Astrocyte (in vitro differentiated cells and primary cell): ENCODE measurements around the gene STAB1. TPM values are rescaled to one million over a fixed set of nuclear protein-coding genes. Genes with fewer than 3 reads are reported as not detected.
A peak's percentile ranks its signal among the peaks of the same experiment; 100 is the strongest.

Source experiments
- DNase-seq: peaks from one replicate; pipeline ENCODE4 v3.0.0-alpha.2; 2010; ENCODE audit warnings: low read depth
- FAIRE-seq: peaks from 2 replicates; lab custom pipeline; 2011; peaks lifted over from hg19 to GRCh38; lab: Jason Lieb, UNC
- H2AFZ ChIP-seq: 2 replicates; pipeline ENCODE4 v1.6.0; 2012; ENCODE audit warnings: low read depth, low read length, inconsistent platforms
- H3K27ac ChIP-seq: 2 replicates; pipeline ENCODE4 v1.5.1; 2011; ENCODE audit warnings: low read depth, low read length, inconsistent platforms
- H3K27me3 ChIP-seq: 2 replicates; pipeline ENCODE4 v1.6.0; 2011; ENCODE audit warnings: low read length, inconsistent platforms; ENCODE audit not compliant: insufficient read depth
- H3K36me3 ChIP-seq: 2 replicates; pipeline ENCODE4 v1.5.1; 2011; ENCODE audit warnings: low read length, inconsistent platforms; ENCODE audit not compliant: insufficient read depth
- H3K4me1 ChIP-seq: 2 replicates; pipeline ENCODE4 v1.5.1; 2011; ENCODE audit warnings: low read length, inconsistent platforms; ENCODE audit not compliant: insufficient read depth
- H3K4me2 ChIP-seq: 2 replicates; pipeline ENCODE4 v1.6.0; 2012; ENCODE audit warnings: low read length, inconsistent platforms
- H3K4me3 ChIP-seq: 2 replicates; pipeline ENCODE4 v1.5.1; 2011; ENCODE audit warnings: low read depth, mild to moderate bottlenecking, low read length, inconsistent platforms; ENCODE audit not compliant: insufficient read depth
- H3K79me2 ChIP-seq: 2 replicates; pipeline ENCODE4 v1.6.0; 2012; ENCODE audit warnings: mild to moderate bottlenecking, low read length, inconsistent platforms; ENCODE audit not compliant: insufficient read depth
- H3K9ac ChIP-seq: 2 replicates; pipeline ENCODE4 v1.6.0; 2012; ENCODE audit warnings: mild to moderate bottlenecking, low read length, inconsistent platforms
- H3K9me3 ChIP-seq: 2 replicates; pipeline ENCODE4 v1.5.1; 2012; ENCODE audit warnings: low read depth, mild to moderate bottlenecking, low read length, inconsistent platforms; ENCODE audit not compliant: insufficient read depth
- H4K20me1 ChIP-seq: 2 replicates; pipeline ENCODE4 v1.6.0; 2012; ENCODE audit warnings: low read length, inconsistent platforms; ENCODE audit not compliant: insufficient read depth
- H3K27ac Mint-ChIP-seq: one replicate; pipeline ENCODE4 v1.8.0; 2021; ENCODE audit warnings: mild to moderate bottlenecking, mixed read lengths; ENCODE audit not compliant: unreplicated experiment
- H3K27me3 Mint-ChIP-seq: one replicate; pipeline ENCODE4 v1.8.0; 2021; ENCODE audit warnings: low read depth, mixed read lengths; ENCODE audit not compliant: unreplicated experiment
- H3K36me3 Mint-ChIP-seq: one replicate; pipeline ENCODE4 v1.8.0; 2021; ENCODE audit warnings: low read depth, mixed read lengths; ENCODE audit not compliant: unreplicated experiment
- H3K4me1 Mint-ChIP-seq: one replicate; pipeline ENCODE4 v1.8.0; 2021; ENCODE audit warnings: low read depth, mixed read lengths; ENCODE audit not compliant: unreplicated experiment
- H3K4me3 Mint-ChIP-seq: one replicate; pipeline ENCODE4 v1.8.0; 2021; ENCODE audit warnings: mild to moderate bottlenecking, moderate library complexity, mixed read lengths; ENCODE audit not compliant: unreplicated experiment
- H3K9me3 Mint-ChIP-seq: one replicate; pipeline ENCODE4 v1.8.0; 2021; ENCODE audit warnings: mild to moderate bottlenecking, mixed read lengths; ENCODE audit not compliant: unreplicated experiment
- EZH2 ChIP-seq: IDR thresholded peaks from 2 replicates; pipeline ENCODE4 v1.6.1; 2012; ENCODE audit warnings: mild to moderate bottlenecking, low read length, inconsistent platforms; ENCODE audit not compliant: insufficient read depth
- total RNA-seq: library from RNA; stranded (reverse); gene quantifications from 2 replicates; pipeline ENCODE4 v1.2.1, GENCODE V29; 2021
- TF ChIP-seq, protein P1 (sequence below): IDR thresholded peaks from 2 replicates; pipeline ENCODE4 v1.5.1; 2011; ENCODE audit warnings: low read depth, mild to moderate bottlenecking, inconsistent platforms, low read length, moderate library complexity; ENCODE audit not compliant: insufficient read depth

STAB1 gene
- total RNA-seq, 1 donor from 2014 or later = 0.39 TPM

DNA sequence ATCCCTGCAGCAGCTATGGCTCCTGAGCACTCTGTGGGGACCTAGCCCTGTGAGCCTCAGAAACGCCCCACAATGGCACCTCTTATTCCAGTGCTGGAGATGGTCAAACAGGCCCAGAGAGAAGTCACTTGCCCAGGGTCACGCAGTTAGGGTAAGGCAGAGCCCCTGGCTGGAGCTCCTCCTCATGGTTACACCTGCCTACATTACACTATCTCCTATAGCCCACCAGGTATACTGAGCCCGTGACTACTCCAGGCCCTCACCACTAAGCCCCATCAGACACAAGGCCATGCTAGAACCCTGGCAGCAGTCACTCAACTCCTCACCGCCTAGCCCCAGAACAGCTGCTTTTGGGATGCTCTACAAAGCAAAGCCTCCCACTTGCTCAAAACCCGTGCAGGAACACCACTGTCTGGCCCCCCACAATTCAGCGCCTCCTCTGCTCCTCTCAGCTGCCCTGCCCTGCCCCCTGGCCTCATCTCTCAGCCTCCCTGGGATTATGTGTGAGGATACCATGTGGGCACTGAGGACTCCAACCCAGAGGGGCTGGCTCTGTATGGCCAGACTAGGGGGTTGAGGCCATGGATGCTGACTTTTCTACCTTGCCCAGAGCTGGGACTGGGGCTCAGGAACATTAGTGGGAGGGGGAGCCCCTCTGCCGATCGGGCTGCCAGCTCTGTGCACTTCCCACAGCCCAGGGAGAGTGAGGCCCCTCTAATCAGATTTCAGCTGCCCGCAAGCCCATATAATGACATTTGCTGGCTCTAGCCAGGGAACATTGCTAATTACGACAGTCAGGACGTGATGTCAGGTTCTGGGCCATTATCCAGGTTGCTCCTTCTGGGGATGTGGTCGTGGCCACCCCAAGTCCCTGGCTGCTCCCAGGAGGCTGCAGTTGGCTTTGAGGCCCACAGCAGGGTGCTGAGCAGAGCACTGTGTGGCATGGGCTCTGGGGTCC lies 34.5 kb downstream of the STAB1 start:
- peak overlapping the region; percentile 41 for H3K27ac Mint-ChIP-seq
- Histone ChIP-seq H3K4me3 (no peak overlapping the region), H2AFZ (no peak overlapping the region), H3K79me2 (peaks cover 62% of the 10 kb centered on the region), H4K20me1 (peaks cover 69% of the 10 kb centered on the region), H3K9me3 (no peaks in the 10 kb centered on the region), H3K36me3 (peaks cover 22% of the 10 kb centered on the region), H3K9ac (peak overlapping the region; percentile 20), H3K4me1 (peaks cover 34% of the 10 kb centered on the region), H3K4me2 (peak overlapping the region; percentile 41), H3K27me3 (no peaks in the 10 kb centered on the region), H3K27ac (peak overlapping the region; percentile 32)
- TF ChIP-seq, protein P1, sequence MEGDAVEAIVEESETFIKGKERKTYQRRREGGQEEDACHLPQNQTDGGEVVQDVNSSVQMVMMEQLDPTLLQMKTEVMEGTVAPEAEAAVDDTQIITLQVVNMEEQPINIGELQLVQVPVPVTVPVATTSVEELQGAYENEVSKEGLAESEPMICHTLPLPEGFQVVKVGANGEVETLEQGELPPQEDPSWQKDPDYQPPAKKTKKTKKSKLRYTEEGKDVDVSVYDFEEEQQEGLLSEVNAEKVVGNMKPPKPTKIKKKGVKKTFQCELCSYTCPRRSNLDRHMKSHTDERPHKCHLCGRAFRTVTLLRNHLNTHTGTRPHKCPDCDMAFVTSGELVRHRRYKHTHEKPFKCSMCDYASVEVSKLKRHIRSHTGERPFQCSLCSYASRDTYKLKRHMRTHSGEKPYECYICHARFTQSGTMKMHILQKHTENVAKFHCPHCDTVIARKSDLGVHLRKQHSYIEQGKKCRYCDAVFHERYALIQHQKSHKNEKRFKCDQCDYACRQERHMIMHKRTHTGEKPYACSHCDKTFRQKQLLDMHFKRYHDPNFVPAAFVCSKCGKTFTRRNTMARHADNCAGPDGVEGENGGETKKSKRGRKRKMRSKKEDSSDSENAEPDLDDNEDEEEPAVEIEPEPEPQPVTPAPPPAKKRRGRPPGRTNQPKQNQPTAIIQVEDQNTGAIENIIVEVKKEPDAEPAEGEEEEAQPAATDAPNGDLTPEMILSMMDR = no peak
- no peak for TF ChIP-seq EZH2
- DNase-seq (peak; percentile 43), FAIRE-seq (no peak)
- no peaks in the 10 kb centered on the region for H3K27me3 Mint-ChIP-seq
- H3K4me3 Mint-ChIP-seq = no peak overlapping the region
- H3K9me3 Mint-ChIP-seq = no peaks in the 10 kb centered on the region
- H3K4me1 Mint-ChIP-seq = peaks cover 10% of the 10 kb centered on the region
- peaks cover 15% of the 10 kb centered on the region for H3K36me3 Mint-ChIP-seq

DNA sequence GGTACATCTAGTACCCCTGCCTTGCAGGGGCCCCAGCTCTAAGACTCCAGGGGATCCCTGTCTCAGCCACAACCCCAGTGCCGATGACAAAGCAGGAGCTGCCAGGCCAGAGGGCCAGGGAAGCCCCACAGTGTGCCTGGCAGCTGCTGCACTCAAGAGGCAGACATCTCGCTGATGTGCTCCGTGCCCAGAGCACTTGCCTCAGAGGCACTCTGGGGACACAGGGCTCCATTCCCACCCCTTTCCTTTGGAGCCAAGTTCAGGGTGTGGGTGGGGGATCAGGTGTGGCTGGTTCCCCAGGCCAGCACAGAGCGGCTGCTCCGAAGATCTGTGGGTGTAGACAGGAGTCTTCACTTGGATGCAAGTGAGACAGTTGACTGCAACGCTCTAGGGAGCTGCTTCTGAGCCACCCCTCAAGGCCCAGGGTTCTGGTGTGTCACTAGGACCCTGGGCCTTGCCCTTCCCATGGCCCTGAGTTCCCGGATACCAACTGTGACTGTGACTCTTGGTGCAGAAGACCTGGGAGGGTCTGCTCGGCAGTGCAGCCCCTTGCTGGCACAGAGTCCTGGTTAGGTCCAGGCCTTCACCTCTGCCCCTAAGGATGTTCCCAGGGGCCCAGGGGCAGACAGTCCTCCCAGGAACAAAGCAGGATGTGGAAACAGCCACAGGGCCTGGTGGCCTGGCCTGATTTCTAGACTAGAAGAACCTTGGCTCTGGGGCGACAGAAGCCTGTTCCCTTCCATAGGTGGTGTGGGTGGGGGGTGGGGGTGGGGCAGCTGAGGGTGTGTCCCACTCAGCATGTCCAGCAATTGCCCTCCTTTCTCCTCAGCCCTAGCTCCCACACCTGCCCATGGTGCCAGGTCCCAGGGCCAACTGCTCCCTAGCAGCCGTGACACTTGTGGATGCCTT lies 36.0 kb downstream of the STAB1 start:
- no peak for TF ChIP-seq EZH2
- TF ChIP-seq, protein P1 = no peak
- H3K4me1 Mint-ChIP-seq = peaks cover 12% of the 10 kb centered on the region
- no peaks in the 10 kb centered on the region for H3K9me3 Mint-ChIP-seq
- DNase-seq (no peak), FAIRE-seq (no peak)
- H3K4me3 Mint-ChIP-seq = no peak overlapping the region
- Histone ChIP-seq H3K4me2 (peak overlapping the region; percentile 92), H3K4me3 (peak overlapping the region; percentile 68), H3K36me3 (peaks cover 21% of the 10 kb centered on the region), H4K20me1 (peaks cover 57% of the 10 kb centered on the region), H3K27ac (no peak overlapping the region), H3K4me1 (peaks cover 45% of the 10 kb centered on the region), H3K9me3 (no peaks in the 10 kb centered on the region), H3K79me2 (peaks cover 62% of the 10 kb centered on the region), H3K9ac (peak overlapping the region; percentile 82), H2AFZ (no peak overlapping the region), H3K27me3 (no peaks in the 10 kb centered on the region)
- no peaks in the 10 kb centered on the region for H3K27me3 Mint-ChIP-seq
- H3K36me3 Mint-ChIP-seq = peaks cover 12% of the 10 kb centered on the region
- no peak overlapping the region for H3K27ac Mint-ChIP-seq
